H9 (cell line): ENCODE data around the gene ETFA. TPM values are rescaled to one million over a fixed set of nuclear protein-coding genes. Genes with fewer than 3 reads are reported as not detected.

Experiments used
- DNase-seq: peaks from one replicate; pipeline ENCODE4 v3.0.0-alpha.2; 2017
- H2AFZ ChIP-seq: one replicate; pipeline ENCODE4 v1.6.1; 2013; ENCODE audit warnings: mild to moderate bottlenecking, low read length, control low read depth, moderate library complexity
- H2AK5ac ChIP-seq: 2 replicates; pipeline ENCODE4 v1.6.1; 2013; ENCODE audit warnings: low read length, control low read depth, mixed read lengths; ENCODE audit not compliant: insufficient read length
- H2BK120ac ChIP-seq: one replicate; pipeline ENCODE4 v1.6.1; 2013; ENCODE audit warnings: low read depth, mild to moderate bottlenecking, low read length, control low read depth, inconsistent platforms; ENCODE audit not compliant: poor library complexity, severe bottlenecking
- H2BK12ac ChIP-seq: 2 replicates; pipeline ENCODE4 v1.6.1; 2013; ENCODE audit warnings: low read length, control low read depth, mixed read lengths, low read depth; ENCODE audit not compliant: insufficient read length
- H2BK15ac ChIP-seq: 2 replicates; pipeline ENCODE4 v1.6.1; 2013; ENCODE audit warnings: low read depth, low read length, control low read depth
- H2BK20ac ChIP-seq: one replicate; pipeline ENCODE4 v1.6.1; 2013; ENCODE audit warnings: low read depth, mild to moderate bottlenecking, low read length, control low read depth, inconsistent platforms; ENCODE audit not compliant: poor library complexity, severe bottlenecking
- H2BK5ac ChIP-seq: 2 replicates; pipeline ENCODE4 v1.6.1; 2013; ENCODE audit warnings: low read length, control low read depth, mixed read lengths; ENCODE audit not compliant: insufficient read length
- H3K14ac ChIP-seq: 2 replicates; pipeline ENCODE4 v1.6.1; 2013; ENCODE audit warnings: low read length, control low read depth; ENCODE audit not compliant: insufficient read depth
- H3K18ac ChIP-seq: 2 replicates; pipeline ENCODE4 v1.6.1; 2013; ENCODE audit warnings: low read depth, mild to moderate bottlenecking, mixed read lengths, low read length, control low read depth; ENCODE audit not compliant: insufficient read length
- H3K23ac ChIP-seq: 2 replicates; pipeline ENCODE4 v1.6.1; 2013; ENCODE audit warnings: low read length, control low read depth, mixed read lengths, low read depth; ENCODE audit not compliant: insufficient read length
- H3K23me2 ChIP-seq: 2 replicates; pipeline ENCODE4 v1.6.1; 2013; ENCODE audit warnings: low read depth, mild to moderate bottlenecking, mixed read lengths, low read length, control low read depth; ENCODE audit not compliant: insufficient read length, poor library complexity, severe bottlenecking
- H3K27ac ChIP-seq: 2 replicates; pipeline ENCODE4 v1.5.1; 2013; ENCODE audit warnings: low read length, control low read depth, mixed read lengths, low read depth; ENCODE audit not compliant: insufficient read length
- H3K27me3 ChIP-seq: 2 replicates; pipeline ENCODE4 v1.6.1; 2013; ENCODE audit warnings: low read length, control low read depth, inconsistent platforms; ENCODE audit not compliant: insufficient read depth
- H3K4ac ChIP-seq: 2 replicates; pipeline ENCODE4 v1.6.1; 2013; ENCODE audit warnings: low read depth, mild to moderate bottlenecking, control low read depth, inconsistent platforms, low read length, moderate library complexity
- H3K4me1 ChIP-seq: 2 replicates; pipeline ENCODE4 v1.6.1; 2013; ENCODE audit warnings: low read length, control low read depth, inconsistent platforms; ENCODE audit not compliant: insufficient read depth
- H3K4me2 ChIP-seq: 2 replicates; pipeline ENCODE4 v1.6.1; 2013; ENCODE audit warnings: low read length, control low read depth, mixed read lengths; ENCODE audit not compliant: insufficient read length, insufficient read depth
- H3K56ac ChIP-seq: 2 replicates; pipeline ENCODE4 v1.6.1; 2013; ENCODE audit warnings: low read depth, mild to moderate bottlenecking, mixed read lengths, low read length, control low read depth; ENCODE audit not compliant: insufficient read length
- H3K79me1 ChIP-seq: 2 replicates; pipeline ENCODE4 v1.6.1; 2013; ENCODE audit warnings: low read depth, mild to moderate bottlenecking, moderate library complexity, low read length, control low read depth, inconsistent platforms; ENCODE audit not compliant: insufficient read depth, poor library complexity, severe bottlenecking
- H3K79me2 ChIP-seq: 2 replicates; pipeline ENCODE4 v1.6.1; 2013; ENCODE audit warnings: low read length, control low read depth, inconsistent platforms; ENCODE audit not compliant: insufficient read depth
- H3K9ac ChIP-seq: 2 replicates; pipeline ENCODE4 v1.6.1; 2013; ENCODE audit warnings: low read length, control low read depth, mixed read lengths; ENCODE audit not compliant: insufficient read length; ENCODE audit errors: extremely low read depth
- H3K9me3 ChIP-seq: one replicate; pipeline ENCODE4 v1.6.1; 2013; ENCODE audit warnings: low read depth, low read length, inconsistent platforms; ENCODE audit not compliant: control insufficient read depth
- H3T11ph ChIP-seq: one replicate; pipeline ENCODE4 v1.6.1; 2013; ENCODE audit warnings: mild to moderate bottlenecking, low read length, control low read depth, inconsistent platforms
- H4K20me1 ChIP-seq: one replicate; pipeline ENCODE4 v1.6.1; 2013; ENCODE audit not compliant: control insufficient read depth, insufficient read length, insufficient read depth
- H4K5ac ChIP-seq: 2 replicates; pipeline ENCODE4 v1.6.1; 2013; ENCODE audit warnings: low read depth, mild to moderate bottlenecking, mixed read lengths, low read length, control low read depth; ENCODE audit not compliant: insufficient read length
- H4K8ac ChIP-seq: replicated peaks from 2 replicates; pipeline ENCODE4 v1.6.1; 2013; ENCODE audit warnings: low read length, control low read depth, mixed read lengths, low read depth; ENCODE audit not compliant: insufficient read length
- H4K91ac ChIP-seq: 2 replicates; pipeline ENCODE4 v1.6.1; 2013; ENCODE audit warnings: low read depth, mild to moderate bottlenecking, moderate library complexity, mixed read lengths, low read length, control low read depth; ENCODE audit not compliant: insufficient read length
- H3K27ac Mint-ChIP-seq, 3 experiments: 2 replicates in 2 of 3; 3 replicates in 1 of 3; pipeline ENCODE4 v1.8.0; 2020 to 2021; ENCODE audit warnings: mixed read lengths in 3 of 3, mild to moderate bottlenecking in 1 of 3, moderate library complexity in 1 of 3
- H3K27me3 Mint-ChIP-seq: 2 replicates; pipeline ENCODE4 v1.8.0; 2021; ENCODE audit warnings: low read depth, mild to moderate bottlenecking, moderate library complexity, mixed read lengths
- H3K36me3 Mint-ChIP-seq, 3 experiments: 2 replicates in 2 of 3; 3 replicates in 1 of 3; pipeline ENCODE4 v1.8.0; 2020 to 2021; ENCODE audit warnings: low read depth in 3 of 3, mixed read lengths in 3 of 3; ENCODE audit not compliant: insufficient read depth in 1 of 3
- H3K4me1 Mint-ChIP-seq, 2 experiments: 2 replicates each; pipeline ENCODE4 v1.8.0; 2020; ENCODE audit warnings: mixed read lengths in 2 of 2
- H3K4me3 Mint-ChIP-seq, 2 experiments: 2 replicates in 1 of 2; 3 replicates in 1 of 2; pipeline ENCODE4 v1.8.0; 2020 to 2021; ENCODE audit warnings: mild to moderate bottlenecking in 2 of 2, mixed read lengths in 2 of 2, moderate library complexity in 1 of 2
- H3K9me3 Mint-ChIP-seq, 2 experiments: 2 replicates in 1 of 2; 3 replicates in 1 of 2; pipeline ENCODE4 v1.8.0; 2020; ENCODE audit warnings: mild to moderate bottlenecking in 2 of 2, mixed read lengths in 2 of 2, moderate library complexity in 1 of 2
- WGBS: extraction: QIAGEN DNeasy Blood & Tissue Kit; methylation state at CpG from one replicate; pipeline ENCODE4 v1.1.7; 2013; ENCODE audit warnings: missing lambda C conversion rate, low lambda C conversion rate, mixed read lengths; ENCODE audit not compliant: insufficient read length; ENCODE audit errors: extremely low coverage; 5-methylcytosine and 5-hydroxymethylcytosine counted together
- total RNA-seq: library from RNA; stranded (reverse); gene quantifications from 2 replicates; pipeline ENCODE4 v1.2.1, GENCODE V29; 2021
- TF ChIP-seq, protein P1 (sequence below): fragments of 200-600 bp; sonication (generic); conservative IDR thresholded peaks from 3 replicates; pipeline ENCODE4 v1.8.0; 2021; ENCODE audit warnings: antibody characterized with exemption, mild to moderate bottlenecking

Gene ETFA
- total RNA-seq, 1 experiment from 2014 or later, result 109 TPM

DNA sequence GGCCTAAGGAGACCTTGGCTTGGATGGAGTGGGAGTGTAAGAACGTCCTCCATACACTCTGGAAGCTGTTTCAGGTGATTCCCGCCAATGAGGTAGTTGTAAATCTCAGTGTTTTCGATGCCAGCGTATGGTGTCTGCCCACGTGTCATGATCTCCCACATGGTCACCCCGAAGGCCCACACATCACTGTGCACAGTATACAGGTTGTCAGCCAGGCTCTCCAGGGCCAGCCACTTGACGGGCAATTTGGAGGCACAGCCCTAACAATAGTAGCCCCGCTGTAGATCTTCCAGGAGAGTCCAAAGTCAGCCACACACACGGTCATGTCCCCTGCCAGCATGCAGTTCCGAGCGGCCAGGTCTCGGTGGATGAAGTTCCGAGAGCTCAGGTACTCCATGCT lies 51.9 kb downstream of the ETFA start:
- Histone ChIP-seq H4K91ac (no peak overlapping the region), H2AK5ac (no peak overlapping the region), H2BK15ac (no peak overlapping the region), H2BK120ac (no peak overlapping the region), H3K56ac (no peak overlapping the region), H2BK12ac (no peak overlapping the region), H3K23me2 (no peaks in the 10 kb centered on the region), H3K18ac (no peak overlapping the region), H3K27ac (no peak overlapping the region), H4K20me1 (no peaks in the 10 kb centered on the region), H3K79me1 (no peaks in the 10 kb centered on the region), H3K14ac (no peak overlapping the region), H2AFZ (no peak overlapping the region), H4K5ac (no peak overlapping the region), H3K23ac (no peak overlapping the region), H3K4me1 (no peaks in the 10 kb centered on the region), H3T11ph (no peak overlapping the region), H3K9ac (no peak overlapping the region), H3K9me3 (peaks cover 8% of the 10 kb centered on the region), H2BK20ac (no peak overlapping the region), H4K8ac (no peak overlapping the region), H3K4me2 (no peak overlapping the region), H3K27me3 (no peaks in the 10 kb centered on the region), H2BK5ac (no peak overlapping the region), H3K79me2 (no peaks in the 10 kb centered on the region), H3K4ac (no peak overlapping the region)
- TF ChIP-seq, protein P1, sequence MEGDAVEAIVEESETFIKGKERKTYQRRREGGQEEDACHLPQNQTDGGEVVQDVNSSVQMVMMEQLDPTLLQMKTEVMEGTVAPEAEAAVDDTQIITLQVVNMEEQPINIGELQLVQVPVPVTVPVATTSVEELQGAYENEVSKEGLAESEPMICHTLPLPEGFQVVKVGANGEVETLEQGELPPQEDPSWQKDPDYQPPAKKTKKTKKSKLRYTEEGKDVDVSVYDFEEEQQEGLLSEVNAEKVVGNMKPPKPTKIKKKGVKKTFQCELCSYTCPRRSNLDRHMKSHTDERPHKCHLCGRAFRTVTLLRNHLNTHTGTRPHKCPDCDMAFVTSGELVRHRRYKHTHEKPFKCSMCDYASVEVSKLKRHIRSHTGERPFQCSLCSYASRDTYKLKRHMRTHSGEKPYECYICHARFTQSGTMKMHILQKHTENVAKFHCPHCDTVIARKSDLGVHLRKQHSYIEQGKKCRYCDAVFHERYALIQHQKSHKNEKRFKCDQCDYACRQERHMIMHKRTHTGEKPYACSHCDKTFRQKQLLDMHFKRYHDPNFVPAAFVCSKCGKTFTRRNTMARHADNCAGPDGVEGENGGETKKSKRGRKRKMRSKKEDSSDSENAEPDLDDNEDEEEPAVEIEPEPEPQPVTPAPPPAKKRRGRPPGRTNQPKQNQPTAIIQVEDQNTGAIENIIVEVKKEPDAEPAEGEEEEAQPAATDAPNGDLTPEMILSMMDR, result no peak
- peaks cover 42 to 59% (median 45%) of the 10 kb centered on the region in 3 experiments for H3K36me3 Mint-ChIP-seq
- no peak overlapping the region for H3K27ac Mint-ChIP-seq
- peaks cover 2% of the 10 kb centered on the region in 2 experiments; a peak in 3 of 4 replicates for H3K4me1 Mint-ChIP-seq
- no peak overlapping the region for H3K4me3 Mint-ChIP-seq
- no peak for DNase-seq
- no CpG with 5 or more reads among the region's 13 CpGs for WGBS
- H3K9me3 Mint-ChIP-seq, result peaks cover 26% of the 10 kb centered on the region in 2 experiments
- peaks cover 2% of the 10 kb centered on the region; the same call in 1 of the 2 replicates for H3K27me3 Mint-ChIP-seq
